ENCODE results near the gene KCNH8. TPM values are rescaled to one million over a fixed set of nuclear protein-coding genes. Genes with fewer than 3 reads are reported as not detected.

The KCNH8 gene
- total and polyA plus RNA-seq, 4 donors: 0.02 to 0.08 (median 0.05) TPM; not detected in 1

DNA sequence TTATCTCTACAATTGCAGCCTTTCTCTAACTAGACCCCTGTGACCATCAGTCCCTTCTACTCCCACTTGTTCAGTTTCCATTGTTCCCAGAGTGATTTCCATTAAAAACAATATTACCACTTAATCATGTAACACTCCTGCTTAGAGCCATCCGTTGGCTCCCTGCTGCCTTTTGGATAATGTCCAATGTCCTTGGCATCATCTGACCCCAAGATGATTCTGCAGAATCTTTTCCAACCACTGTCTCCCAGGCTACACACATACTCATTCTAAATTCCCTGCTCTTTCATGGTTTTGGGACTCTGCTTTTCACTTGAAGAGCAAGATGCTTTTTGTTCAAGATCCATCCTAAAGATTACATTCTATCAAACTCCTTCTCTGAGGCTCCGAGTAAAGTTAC is 7.1 kb downstream of the KCNH8 start:
- Histone ChIP-seq H3K4me1 (ENCODE audit: control insufficient read depth in 4 of 4, insufficient read depth in 4 of 4, low read length in 3 of 4) (no peaks in the 10 kb centered on the region), H3K9me3 (ENCODE audit: control insufficient read depth in 4 of 4, low read length in 3 of 4) (no peaks in the 10 kb centered on the region), H3K4me3 (ENCODE audit: low read depth in 1 of 3, low read length in 3 of 3) (no peak overlapping the region), H3K27ac (ENCODE audit: low read depth in 1 of 2, low read length in 2 of 2) (no peak overlapping the region), H3K36me3 (ENCODE audit: control insufficient read depth in 4 of 4, insufficient read depth in 3 of 4, low read depth in 1 of 4, low read length in 3 of 4) (no peaks in the 10 kb centered on the region), H3K27me3 (ENCODE audit: control insufficient read depth in 4 of 4, insufficient read depth in 4 of 4, low read length in 3 of 4) (peaks cover 0 to 2% (median under 1%) of the 10 kb centered on the region in 4 donors), H3K9ac (ENCODE audit: low read depth in 1 of 2, low read length in 2 of 2) (no peak overlapping the region)
- WGBS: 58% methylated on average over 2 of the region's 2 CpGs
- TF ChIP-seq SP1 (IDR thresholded peaks at IDR 0.05): no peak
- TF ChIP-seq HNF4G (IDR thresholded peaks at IDR 0.05): no peak
- TF ChIP-seq, protein P1, sequence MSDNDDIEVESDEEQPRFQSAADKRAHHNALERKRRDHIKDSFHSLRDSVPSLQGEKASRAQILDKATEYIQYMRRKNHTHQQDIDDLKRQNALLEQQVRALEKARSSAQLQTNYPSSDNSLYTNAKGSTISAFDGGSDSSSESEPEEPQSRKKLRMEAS (IDR thresholded peaks at IDR 0.05): no peak
- no peak for TF ChIP-seq FOXA1 (IDR thresholded peaks at IDR 0.05)
- TF ChIP-seq, protein P2, sequence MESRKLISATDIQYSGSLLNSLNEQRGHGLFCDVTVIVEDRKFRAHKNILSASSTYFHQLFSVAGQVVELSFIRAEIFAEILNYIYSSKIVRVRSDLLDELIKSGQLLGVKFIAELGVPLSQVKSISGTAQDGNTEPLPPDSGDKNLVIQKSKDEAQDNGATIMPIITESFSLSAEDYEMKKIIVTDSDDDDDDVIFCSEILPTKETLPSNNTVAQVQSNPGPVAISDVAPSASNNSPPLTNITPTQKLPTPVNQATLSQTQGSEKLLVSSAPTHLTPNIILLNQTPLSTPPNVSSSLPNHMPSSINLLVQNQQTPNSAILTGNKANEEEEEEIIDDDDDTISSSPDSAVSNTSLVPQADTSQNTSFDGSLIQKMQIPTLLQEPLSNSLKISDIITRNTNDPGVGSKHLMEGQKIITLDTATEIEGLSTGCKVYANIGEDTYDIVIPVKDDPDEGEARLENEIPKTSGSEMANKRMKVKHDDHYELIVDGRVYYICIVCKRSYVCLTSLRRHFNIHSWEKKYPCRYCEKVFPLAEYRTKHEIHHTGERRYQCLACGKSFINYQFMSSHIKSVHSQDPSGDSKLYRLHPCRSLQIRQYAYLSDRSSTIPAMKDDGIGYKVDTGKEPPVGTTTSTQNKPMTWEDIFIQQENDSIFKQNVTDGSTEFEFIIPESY (IDR thresholded peaks at IDR 0.05): no peak
- TF ChIP-seq JUND (IDR thresholded peaks at IDR 0.05): no peak
- TF ChIP-seq FOXA2 (IDR thresholded peaks at IDR 0.05): no peak
- no peak for TF ChIP-seq RAD21 (IDR thresholded peaks at IDR 0.05)
- no peak for TF ChIP-seq GABPA (IDR thresholded peaks at IDR 0.05 in 1 of 2, conservative IDR thresholded peaks at IDR 0.05 in 1 of 2)
- DNase-seq (ENCODE audit: low spot score): no peak

DNA sequence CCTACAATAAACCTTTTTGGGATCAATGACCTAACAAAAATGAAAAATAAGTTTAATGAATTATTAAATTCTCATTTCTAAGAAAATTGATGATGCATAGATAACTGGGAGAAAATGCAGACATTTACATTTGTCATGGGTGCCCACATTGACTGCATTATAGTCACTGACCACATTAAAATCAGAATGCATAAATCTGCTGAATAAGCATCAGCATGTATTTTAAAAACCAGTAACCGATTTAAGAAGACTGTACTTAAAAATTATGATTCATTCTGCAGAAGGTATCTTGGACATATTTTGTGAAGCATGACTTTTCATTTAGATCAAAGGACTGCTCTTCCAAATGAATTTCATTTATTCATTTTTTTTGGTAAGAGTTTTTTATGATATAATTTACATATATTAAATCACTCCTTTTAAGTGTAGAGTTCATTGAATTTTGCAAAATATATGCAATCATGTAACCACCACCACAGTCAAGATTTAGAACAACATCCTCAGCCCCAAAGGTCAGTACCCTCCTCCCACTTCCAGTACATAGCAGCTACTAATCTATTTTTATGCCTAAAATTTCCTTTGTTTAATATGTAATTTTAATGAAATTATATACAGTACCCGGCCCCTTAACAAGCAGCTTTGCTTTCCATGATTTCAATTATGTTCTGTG is 11.8 kb downstream of the KCNH8 start:
- WGBS: 56% methylated on average over 2 of the region's 2 CpGs
- H3K9ac ChIP-seq (ENCODE audit: low read depth in 1 of 2, low read length in 2 of 2): no peak overlapping the region
- H3K27me3 ChIP-seq (ENCODE audit: control insufficient read depth in 4 of 4, insufficient read depth in 4 of 4, low read length in 3 of 4): peaks cover 0 to 2% (median 0%) of the 10 kb centered on the region in 4 donors
- no peaks in the 10 kb centered on the region for H3K36me3 ChIP-seq (ENCODE audit: control insufficient read depth in 4 of 4, insufficient read depth in 3 of 4, low read depth in 1 of 4, low read length in 3 of 4)
- no peak for DNase-seq (ENCODE audit: low spot score)
- H3K4me1 ChIP-seq (ENCODE audit: control insufficient read depth in 4 of 4, insufficient read depth in 4 of 4, low read length in 3 of 4): no peaks in the 10 kb centered on the region
- no peak overlapping the region for H3K27ac ChIP-seq (ENCODE audit: low read depth in 1 of 2, low read length in 2 of 2)
- no peak for TF ChIP-seq JUND (IDR thresholded peaks at IDR 0.05)
- TF ChIP-seq, protein P2 (IDR thresholded peaks at IDR 0.05): no peak
- TF ChIP-seq YY1 (IDR thresholded peaks at IDR 0.05): no peak
- no peak for TF ChIP-seq EGR1 (IDR thresholded peaks at IDR 0.05; ENCODE audit: low read depth in 2 of 2)
- no peak for TF ChIP-seq RXRA (IDR thresholded peaks at IDR 0.05)
- TF ChIP-seq, protein P3, sequence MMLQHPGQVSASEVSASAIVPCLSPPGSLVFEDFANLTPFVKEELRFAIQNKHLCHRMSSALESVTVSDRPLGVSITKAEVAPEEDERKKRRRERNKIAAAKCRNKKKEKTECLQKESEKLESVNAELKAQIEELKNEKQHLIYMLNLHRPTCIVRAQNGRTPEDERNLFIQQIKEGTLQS (IDR thresholded peaks at IDR 0.05): no peak
- TF ChIP-seq, protein P1 (IDR thresholded peaks at IDR 0.05): no peak
- TF ChIP-seq HNF4G (IDR thresholded peaks at IDR 0.05): no peak
- no peak for TF ChIP-seq RAD21 (IDR thresholded peaks at IDR 0.05)
- TF ChIP-seq, protein P4, sequence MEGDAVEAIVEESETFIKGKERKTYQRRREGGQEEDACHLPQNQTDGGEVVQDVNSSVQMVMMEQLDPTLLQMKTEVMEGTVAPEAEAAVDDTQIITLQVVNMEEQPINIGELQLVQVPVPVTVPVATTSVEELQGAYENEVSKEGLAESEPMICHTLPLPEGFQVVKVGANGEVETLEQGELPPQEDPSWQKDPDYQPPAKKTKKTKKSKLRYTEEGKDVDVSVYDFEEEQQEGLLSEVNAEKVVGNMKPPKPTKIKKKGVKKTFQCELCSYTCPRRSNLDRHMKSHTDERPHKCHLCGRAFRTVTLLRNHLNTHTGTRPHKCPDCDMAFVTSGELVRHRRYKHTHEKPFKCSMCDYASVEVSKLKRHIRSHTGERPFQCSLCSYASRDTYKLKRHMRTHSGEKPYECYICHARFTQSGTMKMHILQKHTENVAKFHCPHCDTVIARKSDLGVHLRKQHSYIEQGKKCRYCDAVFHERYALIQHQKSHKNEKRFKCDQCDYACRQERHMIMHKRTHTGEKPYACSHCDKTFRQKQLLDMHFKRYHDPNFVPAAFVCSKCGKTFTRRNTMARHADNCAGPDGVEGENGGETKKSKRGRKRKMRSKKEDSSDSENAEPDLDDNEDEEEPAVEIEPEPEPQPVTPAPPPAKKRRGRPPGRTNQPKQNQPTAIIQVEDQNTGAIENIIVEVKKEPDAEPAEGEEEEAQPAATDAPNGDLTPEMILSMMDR (IDR thresholded peaks at IDR 0.05; ENCODE audit: low read depth, low read length, missing input control): no peak
- TF ChIP-seq GABPA (IDR thresholded peaks at IDR 0.05 in 1 of 2, conservative IDR thresholded peaks at IDR 0.05 in 1 of 2): no peak
- TF ChIP-seq, protein P5, sequence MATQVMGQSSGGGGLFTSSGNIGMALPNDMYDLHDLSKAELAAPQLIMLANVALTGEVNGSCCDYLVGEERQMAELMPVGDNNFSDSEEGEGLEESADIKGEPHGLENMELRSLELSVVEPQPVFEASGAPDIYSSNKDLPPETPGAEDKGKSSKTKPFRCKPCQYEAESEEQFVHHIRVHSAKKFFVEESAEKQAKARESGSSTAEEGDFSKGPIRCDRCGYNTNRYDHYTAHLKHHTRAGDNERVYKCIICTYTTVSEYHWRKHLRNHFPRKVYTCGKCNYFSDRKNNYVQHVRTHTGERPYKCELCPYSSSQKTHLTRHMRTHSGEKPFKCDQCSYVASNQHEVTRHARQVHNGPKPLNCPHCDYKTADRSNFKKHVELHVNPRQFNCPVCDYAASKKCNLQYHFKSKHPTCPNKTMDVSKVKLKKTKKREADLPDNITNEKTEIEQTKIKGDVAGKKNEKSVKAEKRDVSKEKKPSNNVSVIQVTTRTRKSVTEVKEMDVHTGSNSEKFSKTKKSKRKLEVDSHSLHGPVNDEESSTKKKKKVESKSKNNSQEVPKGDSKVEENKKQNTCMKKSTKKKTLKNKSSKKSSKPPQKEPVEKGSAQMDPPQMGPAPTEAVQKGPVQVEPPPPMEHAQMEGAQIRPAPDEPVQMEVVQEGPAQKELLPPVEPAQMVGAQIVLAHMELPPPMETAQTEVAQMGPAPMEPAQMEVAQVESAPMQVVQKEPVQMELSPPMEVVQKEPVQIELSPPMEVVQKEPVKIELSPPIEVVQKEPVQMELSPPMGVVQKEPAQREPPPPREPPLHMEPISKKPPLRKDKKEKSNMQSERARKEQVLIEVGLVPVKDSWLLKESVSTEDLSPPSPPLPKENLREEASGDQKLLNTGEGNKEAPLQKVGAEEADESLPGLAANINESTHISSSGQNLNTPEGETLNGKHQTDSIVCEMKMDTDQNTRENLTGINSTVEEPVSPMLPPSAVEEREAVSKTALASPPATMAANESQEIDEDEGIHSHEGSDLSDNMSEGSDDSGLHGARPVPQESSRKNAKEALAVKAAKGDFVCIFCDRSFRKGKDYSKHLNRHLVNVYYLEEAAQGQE (IDR thresholded peaks at IDR 0.05): no peak
- TF ChIP-seq TAF1 (conservative IDR thresholded peaks at IDR 0.05): no peak
- TF ChIP-seq SP1 (IDR thresholded peaks at IDR 0.05): no peak
- no peak for TF ChIP-seq HNF4A (conservative IDR thresholded peaks at IDR 0.05)
- no peak for TF ChIP-seq FOXA2 (IDR thresholded peaks at IDR 0.05)
- TF ChIP-seq FOXA1 (IDR thresholded peaks at IDR 0.05): no peak
- no peak for TF ChIP-seq NR2F2 (IDR thresholded peaks at IDR 0.05)
- no peak overlapping the region for H3K4me3 ChIP-seq (ENCODE audit: low read depth in 1 of 3, low read length in 3 of 3)
- no peaks in the 10 kb centered on the region for H3K9me3 ChIP-seq (ENCODE audit: control insufficient read depth in 4 of 4, low read length in 3 of 4)
